Fibroblast of the aortic adventitia (primary cell): ENCODE results near the gene APOA4. TPM values are rescaled to one million over a fixed set of nuclear protein-coding genes. Genes with fewer than 3 reads are reported as not detected.

Experiments
- DNase-seq: peaks from one replicate; pipeline ENCODE4 v3.0.0-alpha.2; 2010; ENCODE audit warnings: low read depth
- H3K4me3 ChIP-seq: 2 replicates; pipeline ENCODE4 v1.5.1; 2011; ENCODE audit warnings: low read depth, mild to moderate bottlenecking, control low read depth, low read length, moderate library complexity
- CTCF ChIP-seq: IDR thresholded peaks from 2 replicates; pipeline ENCODE4 v1.5.1; 2011; ENCODE audit warnings: mild to moderate bottlenecking, low read length, control low read depth, inconsistent platforms; ENCODE audit not compliant: insufficient read depth
- total RNA-seq: library from RNA; depleted of rRNA; stranded (reverse); fragments of >200 nt; gene quantifications from 2 replicates; pipeline ENCODE4 v1.2.3, GENCODE V29; 2012; ENCODE audit warnings: low replicate concordance

The APOA4 gene
- total RNA-seq, 1 donor, result not detected

GRCh38 chr11:116851626-116852025, 28.5 kb upstream of the APOA4 start:
- TF ChIP-seq CTCF, result no peak
- H3K4me3 ChIP-seq, result no peak overlapping the region
- DNase-seq, result no peak

- TF ChIP-seq CTCF, result no peak
- DNase-seq, result no peak
- H3K4me3 ChIP-seq, result no peak overlapping the region
Observed at GRCh38 chr11:116849486-116849885, 26.4 kb upstream of the APOA4 start.

GRCh38 chr11:116849060-116849459, 26.0 kb upstream of the APOA4 start:
- no peak for TF ChIP-seq CTCF
- H3K4me3 ChIP-seq, result no peak overlapping the region
- no peak for DNase-seq

- TF ChIP-seq CTCF, result no peak
- H3K4me3 ChIP-seq, result no peak overlapping the region
- no peak for DNase-seq
Observed at GRCh38 chr11:116847612-116848011, 24.5 kb upstream of the APOA4 start.

GRCh38 chr11:116844722-116845121, 21.6 kb upstream of the APOA4 start:
- no peak for TF ChIP-seq CTCF
- no peak for DNase-seq
- H3K4me3 ChIP-seq, result no peak overlapping the region

GRCh38 chr11:116843661-116844060, 20.6 kb upstream of the APOA4 start:
- no peak for TF ChIP-seq CTCF
- no peak for DNase-seq
- H3K4me3 ChIP-seq, result no peak overlapping the region

- no peak overlapping the region for H3K4me3 ChIP-seq
- no peak for DNase-seq
- no peak for TF ChIP-seq CTCF
Observed at GRCh38 chr11:116842909-116843308, 19.8 kb upstream of the APOA4 start.
